Fibroblast of lung (primary cell): ENCODE data around the gene TATDN2.

Source experiments
- CTCF ChIP-seq, 2 donors: IDR thresholded peaks in 1 of 2; conservative IDR thresholded peaks in 1 of 2; 1 replicate in 1 of 2; 2 replicates in 1 of 2; pipeline ENCODE4 v1.5.1; 2011 to 2012; ENCODE audit warnings: low read length in 2 of 2, control low read depth in 1 of 2, inconsistent platforms in 1 of 2, low read depth in 1 of 2, mild to moderate bottlenecking in 1 of 2
- EZH2 ChIP-seq: IDR thresholded peaks from 2 replicates; pipeline ENCODE4 v1.5.1; 2012; ENCODE audit warnings: low read length, control low read depth, mild to moderate bottlenecking; ENCODE audit errors: missing control alignments

- TF ChIP-seq CTCF (conservative IDR thresholded peaks at IDR 0.05 in 1 of 2, IDR thresholded peaks at IDR 0.05 in 1 of 2; ENCODE audit: low read depth in 1 of 2, low read length in 2 of 2), result no peak
- TF ChIP-seq EZH2, result no peak
These were observed 69.7 kb downstream of the TATDN2 start for GRCh38 chr3:10317961-10318350.
